Renal cortical epithelial cell (primary cell): ENCODE measurements around the gene KIF13A. TPM values are rescaled to one million over a fixed set of nuclear protein-coding genes. Genes with fewer than 3 reads are reported as not detected.
"Not testable (repeated sequence)": the region's sequence is repeated elsewhere in the genome, so short reads cannot be mapped to it uniquely, and the experiment has no call there.

ENCODE experiments used
- DNase-seq: peaks from one replicate; pipeline ENCODE4 v3.0.0-alpha.2; 2011; ENCODE audit warnings: low read depth
- total RNA-seq: library from RNA; depleted of rRNA; stranded (reverse); fragments of >200 nt; gene quantifications from 2 replicates; pipeline ENCODE4 v1.2.3, GENCODE V29; 2014

KIF13A gene
- total RNA-seq, 1 donor from 2014 or later = 64.6 TPM

- DNase-seq = no peak
These were observed 87.4 kb downstream of the KIF13A start for GRCh38 chr6:17900011-17900410.

- no peak for DNase-seq
These were observed 87.9 kb downstream of the KIF13A start for GRCh38 chr6:17899491-17899890.

GRCh38 chr6:17897681-17898080, 89.8 kb downstream of the KIF13A start:
- no peak for DNase-seq

- no peak for DNase-seq
These were observed 92.5 kb downstream of the KIF13A start for GRCh38 chr6:17894905-17895304.

GRCh38 chr6:17894191-17894590, 93.2 kb downstream of the KIF13A start:
- DNase-seq = no peak

- no peak for DNase-seq
These were observed 95.2 kb downstream of the KIF13A start for GRCh38 chr6:17892097-17892686.

- no peak for DNase-seq
These were observed 97.1 kb downstream of the KIF13A start for GRCh38 chr6:17890309-17890708.

- not testable (repeated sequence) for DNase-seq
These were observed 97.7 kb downstream of the KIF13A start for GRCh38 chr6:17889777-17890176.

GRCh38 chr6:17886891-17887290, 100.5 kb downstream of the KIF13A start:
- no peak for DNase-seq

GRCh38 chr6:17885889-17886576, 101.4 kb downstream of the KIF13A start:
- DNase-seq = no peak

- no peak for DNase-seq
These were observed 102.6 kb downstream of the KIF13A start for GRCh38 chr6:17884498-17885478.

GRCh38 chr6:17883665-17884497, 103.6 kb downstream of the KIF13A start:
- no peak for DNase-seq

- no peak for DNase-seq
These were observed 106.2 kb downstream of the KIF13A start for GRCh38 chr6:17881085-17881858.

GRCh38 chr6:17879184-17879583, 108.3 kb downstream of the KIF13A start:
- no peak for DNase-seq

- no peak for DNase-seq
These were observed 108.7 kb downstream of the KIF13A start for GRCh38 chr6:17878734-17879133.

GRCh38 chr6:17877895-17878440, 109.5 kb downstream of the KIF13A start:
- DNase-seq = no peak

GRCh38 chr6:17877196-17877894, 110.1 kb downstream of the KIF13A start:
- peak; percentile 52 for DNase-seq

- DNase-seq = no peak
These were observed 112.7 kb downstream of the KIF13A start for GRCh38 chr6:17874753-17875152.

- DNase-seq = no peak
These were observed 114.5 kb downstream of the KIF13A start for GRCh38 chr6:17872908-17873307.

GRCh38 chr6:17871836-17872235, 115.6 kb downstream of the KIF13A start:
- no peak for DNase-seq
